HG03064 (cell line): Measurements from ENCODE around the gene ABHD12.
A peak's percentile ranks its signal among the peaks of the same experiment; 100 is the strongest.

ENCODE experiments used
- ATAC-seq: cut with Tn5 transposase; IDR thresholded peaks from one replicate; pipeline ENCODE4 v1.9.1; 2021; ENCODE audit warnings: low read depth; ENCODE audit not compliant: unreplicated experiment

Gene ABHD12

GRCh38 chr20:25293507-25293906 lies 97.1 kb downstream of the ABHD12 start:
- ATAC-seq = no peak

DNA sequence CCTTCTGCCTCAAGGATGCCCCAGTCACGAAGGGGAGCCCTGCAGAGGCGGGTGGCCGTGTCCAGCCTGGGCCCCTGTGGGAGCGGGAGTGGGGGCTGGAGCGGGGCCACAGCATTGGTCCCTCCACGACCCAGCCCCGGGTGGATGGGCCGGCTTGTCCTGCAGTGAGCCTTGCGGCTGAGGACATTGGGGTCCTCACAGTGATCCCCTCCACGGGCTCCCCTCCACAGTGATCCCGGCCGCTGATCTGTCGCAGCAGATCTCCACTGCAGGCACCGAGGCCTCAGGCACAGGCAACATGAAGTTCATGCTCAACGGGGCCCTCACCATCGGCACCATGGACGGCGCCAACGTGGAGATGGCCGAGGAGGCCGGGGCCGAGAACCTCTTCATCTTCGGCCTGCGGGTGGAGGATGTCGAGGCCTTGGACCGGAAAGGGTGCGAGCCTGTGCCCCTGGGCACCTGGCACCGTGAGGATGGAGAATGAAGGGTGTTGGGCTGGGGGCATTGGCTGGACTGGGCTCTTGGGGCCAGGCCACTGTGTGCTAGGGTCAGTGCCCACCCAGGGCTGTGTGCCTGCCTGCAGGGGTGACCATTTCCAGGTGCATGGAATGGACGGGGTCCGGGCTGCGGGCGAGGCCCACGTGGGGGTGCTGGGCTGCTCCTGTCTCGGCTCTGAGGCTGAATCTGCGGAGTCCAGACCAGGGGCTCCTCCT lies 98.3 kb downstream of the ABHD12 start:
- no peak for ATAC-seq

DNA sequence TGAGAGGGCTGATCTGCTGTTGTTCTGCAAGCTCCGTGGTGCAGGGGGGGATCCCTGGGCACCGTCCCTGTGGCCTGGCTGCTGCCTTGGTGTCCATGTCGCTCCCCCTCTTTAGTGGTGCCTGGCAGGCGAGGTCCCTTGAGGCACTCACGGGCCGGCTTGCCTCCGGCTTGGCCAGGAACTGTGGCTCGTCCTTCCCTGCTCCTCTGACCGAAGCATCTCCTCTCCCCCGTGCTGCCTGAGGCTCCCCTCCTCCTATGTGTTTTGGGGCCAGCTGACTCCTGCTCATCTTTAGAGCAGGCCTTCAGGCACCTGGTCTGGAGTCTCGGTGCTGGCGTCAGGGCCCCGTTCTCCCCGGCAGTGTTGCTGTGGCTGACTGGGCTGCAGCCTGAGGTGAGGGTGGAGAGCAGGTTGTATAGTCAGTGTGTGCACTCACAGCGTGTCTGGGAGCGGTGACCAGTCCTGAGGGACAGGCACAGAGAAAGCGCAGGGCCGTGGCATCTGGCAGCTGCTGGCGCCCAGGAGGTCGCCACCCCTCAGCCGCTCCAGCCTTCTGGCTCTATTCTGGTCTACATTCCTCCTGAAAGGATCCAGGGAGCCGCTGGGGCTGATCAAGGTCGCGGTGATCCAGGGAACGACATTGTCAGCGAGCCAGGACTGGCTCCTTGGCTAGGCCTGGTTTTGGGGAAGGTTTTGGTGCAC lies 99.1 kb downstream of the ABHD12 start:
- no peak for ATAC-seq

DNA sequence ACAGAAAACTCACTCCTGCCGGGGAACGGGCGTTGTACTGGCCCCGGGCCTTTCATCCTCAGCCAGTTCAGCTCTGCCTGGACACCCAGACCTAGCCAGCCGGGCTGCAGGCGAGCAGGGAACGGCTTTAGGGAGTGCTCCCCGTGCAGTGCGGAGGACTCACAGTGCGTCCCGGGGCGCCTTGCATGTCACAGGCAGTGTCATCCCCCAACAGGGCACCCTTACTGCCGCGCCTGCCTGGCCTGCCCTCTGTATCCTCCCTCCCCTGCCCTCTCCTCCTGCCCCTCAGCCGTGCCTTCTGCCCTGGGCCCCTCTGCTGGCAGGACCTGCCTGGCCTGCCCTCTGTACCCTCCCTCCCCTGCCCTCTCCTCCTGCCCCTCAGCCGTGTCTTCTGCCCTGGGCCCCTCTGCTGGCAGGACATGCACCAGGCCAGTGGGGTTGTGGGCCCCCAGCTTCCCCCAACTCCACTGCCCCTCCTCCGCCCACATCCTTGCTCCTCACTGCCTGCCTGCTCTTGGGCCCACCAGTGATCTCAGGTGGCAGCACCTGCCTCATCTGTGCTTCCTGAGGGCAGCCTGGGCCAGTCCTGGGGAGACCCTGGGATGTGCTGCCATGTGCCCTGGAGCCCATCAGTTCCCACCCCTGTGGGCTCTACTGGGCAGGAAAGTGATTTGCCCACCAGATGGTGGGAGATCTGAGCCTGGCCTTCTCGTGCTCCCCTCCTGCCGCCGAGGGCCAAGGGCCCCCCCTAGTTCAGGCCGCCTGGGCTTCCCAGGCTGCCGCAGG lies 99.8 kb downstream of the ABHD12 start:
- ATAC-seq = no peak

DNA sequence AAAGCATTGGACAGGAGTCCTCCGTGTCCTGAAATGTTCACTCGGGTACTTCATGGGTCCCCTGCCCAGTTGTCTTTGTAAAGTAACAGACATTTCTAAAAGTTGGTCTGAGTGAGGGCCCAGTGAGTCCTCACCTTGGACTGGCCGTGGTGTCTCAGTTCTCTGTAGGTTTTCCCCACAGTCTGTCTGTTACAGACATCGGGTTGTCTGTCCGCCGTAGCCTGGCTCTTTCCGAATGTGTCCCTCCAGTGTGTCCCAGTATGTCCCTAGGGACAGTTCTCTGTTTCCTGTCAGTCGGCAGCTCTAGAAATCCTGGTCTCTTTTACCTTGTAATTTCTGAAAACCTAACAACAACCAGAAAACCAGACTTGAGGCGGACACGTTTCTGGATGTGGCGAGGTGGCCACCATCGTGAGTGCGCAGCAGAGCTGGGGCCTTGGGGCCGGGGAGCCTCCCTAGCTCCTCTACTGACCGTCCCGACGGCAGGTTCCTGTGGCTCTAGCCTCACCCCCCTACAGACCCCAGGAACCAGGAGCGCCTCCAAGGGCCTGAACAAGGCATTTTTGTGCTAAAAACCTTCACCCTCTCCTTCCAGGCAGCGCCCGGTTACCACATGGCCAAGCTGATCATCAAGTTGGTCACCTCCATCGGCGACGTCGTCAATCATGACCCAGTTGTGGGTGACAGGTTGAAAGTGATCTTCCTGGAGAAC lies 100.6 kb downstream of the ABHD12 start:
- ATAC-seq = no peak

DNA sequence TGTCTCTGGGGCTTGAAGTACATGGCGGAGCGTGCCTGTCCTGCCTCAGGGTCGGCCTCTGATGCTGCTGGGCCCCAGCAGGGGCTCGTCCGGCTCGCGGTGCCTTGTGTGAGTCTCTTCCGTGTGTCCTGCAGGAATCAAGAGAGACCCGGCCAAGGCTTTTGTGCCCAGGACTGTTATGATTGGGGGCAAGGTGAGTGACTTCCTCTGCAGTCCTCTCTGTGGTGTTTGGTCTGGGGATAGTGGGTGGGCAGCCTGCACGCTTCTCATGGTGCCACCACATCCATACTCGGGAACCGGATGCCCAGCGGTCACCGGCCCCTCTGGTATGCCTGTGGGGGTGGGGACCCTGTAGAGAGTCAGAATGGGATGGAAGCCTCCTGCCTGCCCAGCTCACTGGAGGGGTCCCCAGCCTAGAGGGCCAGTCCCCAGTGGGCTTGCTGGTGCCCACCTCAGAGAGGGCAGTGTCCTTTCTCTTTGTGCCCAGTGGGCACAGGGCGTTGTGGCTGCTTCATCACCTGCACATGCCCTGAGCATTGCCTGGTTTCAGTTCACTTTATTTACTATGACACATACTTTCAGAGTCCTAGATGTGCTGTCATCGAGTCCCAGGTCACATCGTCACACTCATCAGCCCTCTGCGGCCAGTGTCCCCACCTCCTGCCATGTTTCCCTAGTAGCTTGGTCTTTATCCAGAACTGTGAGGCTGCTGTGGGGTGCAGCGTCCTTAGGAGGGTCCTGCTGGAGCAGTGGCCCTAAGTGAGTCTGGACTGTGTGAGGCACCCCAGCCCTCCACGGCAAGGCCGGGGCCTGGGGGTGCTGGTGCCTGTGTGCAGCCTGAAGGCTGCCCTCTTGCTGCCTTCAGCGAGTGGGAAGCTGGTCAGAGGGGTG lies 102.1 kb downstream of the ABHD12 start:
- ATAC-seq = peak; percentile 88

- ATAC-seq = no peak
Measured at GRCh38 chr20:25287631-25288290, 102.9 kb downstream of the ABHD12 start.

GRCh38 chr20:25286917-25287316 lies 103.7 kb downstream of the ABHD12 start:
- no peak for ATAC-seq

GRCh38 chr20:25285856-25286798 lies 104.5 kb downstream of the ABHD12 start:
- no peak for ATAC-seq

DNA sequence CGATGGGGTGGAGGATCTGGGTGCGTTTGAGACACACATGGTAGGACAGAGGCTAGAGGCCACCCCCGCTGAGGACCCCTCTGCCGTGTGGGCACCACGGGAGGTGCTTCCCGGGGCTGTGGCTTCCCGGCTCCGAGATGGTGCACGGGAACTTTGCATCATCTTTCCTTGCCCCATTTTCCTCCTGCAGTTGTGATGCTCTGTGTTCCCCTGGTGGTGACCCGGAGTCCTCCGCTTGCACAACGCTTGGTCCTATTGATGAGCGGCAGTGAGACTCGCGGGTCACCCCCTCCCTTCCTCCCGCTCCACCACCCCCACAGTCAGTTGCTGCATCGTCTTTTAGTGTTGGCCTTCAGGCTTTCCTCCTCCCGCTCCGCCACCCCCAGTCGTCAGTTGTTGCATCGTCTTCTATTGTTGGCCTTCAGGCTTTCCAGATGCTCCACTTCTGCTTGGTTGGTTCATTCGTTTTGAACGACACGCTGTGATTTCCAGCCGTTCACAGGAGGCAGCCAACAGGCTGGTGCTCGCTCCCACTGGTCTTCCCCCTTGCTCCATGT lies 105.5 kb downstream of the ABHD12 start:
- ATAC-seq = no peak

- ATAC-seq = no peak
Measured at GRCh38 chr20:25284131-25284601, 106.5 kb downstream of the ABHD12 start.

- ATAC-seq = no peak
Measured at GRCh38 chr20:25283221-25283951, 107.2 kb downstream of the ABHD12 start.

DNA sequence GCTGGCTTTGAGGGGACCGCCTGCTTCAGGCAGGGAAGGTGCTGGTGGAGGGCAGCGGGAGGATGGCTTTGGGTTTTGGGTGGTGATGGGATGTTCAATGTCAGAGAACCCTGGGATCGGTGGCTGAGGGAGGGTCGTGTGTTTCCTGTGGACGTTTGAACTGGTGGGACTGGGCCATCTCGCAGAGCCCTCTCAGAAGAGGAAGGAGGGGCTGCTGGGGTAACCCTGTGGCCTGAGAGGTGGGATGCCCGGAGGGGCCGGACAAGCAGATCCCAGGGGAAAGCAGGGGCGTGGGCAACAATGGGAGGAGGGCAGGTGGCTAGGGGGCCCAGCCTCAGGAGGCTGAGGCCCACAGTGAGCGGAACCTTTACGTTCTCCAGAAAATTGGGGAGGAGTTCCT lies 107.8 kb downstream of the ABHD12 start:
- no peak for ATAC-seq

DNA sequence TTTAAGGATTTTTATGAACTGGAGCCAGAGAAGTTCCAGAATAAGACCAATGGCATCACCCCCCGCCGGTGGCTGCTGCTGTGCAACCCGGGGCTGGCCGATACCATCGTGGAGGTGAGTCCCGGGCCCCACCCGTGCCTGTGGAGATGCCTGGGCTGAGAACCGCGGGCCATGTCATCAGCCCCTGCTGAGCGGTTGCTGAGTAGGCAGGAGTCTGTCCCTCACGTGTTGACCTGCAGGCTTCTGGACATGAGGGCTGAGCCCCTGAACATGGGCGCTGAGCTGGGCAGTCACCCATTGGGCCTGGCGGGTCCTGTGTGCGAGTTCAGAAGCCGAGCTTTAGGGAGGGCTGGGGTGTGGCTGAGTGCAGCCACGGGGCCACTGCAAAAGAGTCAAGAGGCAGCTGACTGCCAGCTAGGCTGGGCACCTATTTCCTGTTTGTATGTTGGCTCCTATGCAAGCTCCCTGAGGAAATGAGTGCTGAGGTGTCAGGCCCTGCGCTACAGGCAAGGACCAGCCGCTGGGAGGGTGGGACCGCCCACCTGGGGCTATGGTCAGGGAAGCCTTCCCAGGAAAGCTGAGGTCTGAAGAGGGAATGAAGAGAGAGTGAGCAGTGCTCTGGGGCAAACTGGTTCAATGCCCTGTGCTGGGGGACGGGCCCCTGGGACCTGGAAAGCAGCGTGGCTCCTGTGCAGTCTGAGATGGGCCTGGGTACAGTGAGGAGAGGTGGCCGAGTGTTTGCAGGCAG lies 108.4 kb downstream of the ABHD12 start:
- ATAC-seq = no peak

DNA sequence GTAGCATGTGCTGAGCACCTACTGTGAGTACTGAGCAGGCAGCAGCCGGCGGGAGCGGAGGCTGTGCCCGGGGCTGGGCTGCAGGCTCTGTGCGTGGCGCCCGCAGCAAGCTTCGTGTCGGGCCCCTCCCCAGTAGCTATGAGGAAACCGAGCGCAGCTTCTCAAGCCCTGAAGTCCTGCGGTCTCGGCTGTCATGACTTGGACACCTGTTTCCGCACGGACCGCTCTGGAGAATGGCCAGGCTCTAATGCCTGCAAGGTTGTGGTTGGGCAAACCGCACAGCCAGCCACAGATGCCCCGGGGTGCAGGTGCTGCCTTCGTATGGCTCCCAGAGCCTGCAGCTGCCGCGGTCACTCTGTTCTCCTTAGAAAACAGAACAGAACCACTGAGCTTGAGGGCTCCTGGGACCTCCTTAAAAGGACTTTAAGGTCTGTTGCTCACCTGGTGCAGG lies 109.1 kb downstream of the ABHD12 start:
- ATAC-seq = peak; percentile 56
